GM23338 (cell line): ENCODE results near the gene MPZL1. TPM values are rescaled to one million over a fixed set of nuclear protein-coding genes. Genes with fewer than 3 reads are reported as not detected.

Source experiments
- ATAC-seq: fragments of 200-7000 bp; cut with Tn5 transposase; 3 replicates; pipeline ENCODE4 v1.9.1; 2020
- DNase-seq: peaks from one replicate; pipeline ENCODE4 v3.0.0-alpha.2; 2015; ENCODE audit warnings: low spot score
- H2AFZ ChIP-seq: fragments of 200-600 bp; sonication (generic); 2 replicates; pipeline ENCODE4 v1.8.0; 2016; ENCODE audit warnings: antibody characterized with exemption, mild to moderate bottlenecking, moderate library complexity
- H3F3A ChIP-seq: fragments of 200-600 bp; sonication (generic); replicated peaks from 2 replicates; pipeline ENCODE4 v1.8.0; 2017; ENCODE audit warnings: antibody characterized with exemption, mixed run types, low read depth
- H3K27ac ChIP-seq: fragments of 200-600 bp; sonication (generic); 2 replicates; pipeline ENCODE4 v1.6.1; 2016; ENCODE audit warnings: low read depth
- H3K27me3 ChIP-seq: fragments of 200-600 bp; sonication (generic); 2 replicates; pipeline ENCODE4 v1.8.0; 2016; ENCODE audit warnings: mild to moderate bottlenecking, mixed run types, moderate library complexity; ENCODE audit not compliant: insufficient read depth
- H3K36me3 ChIP-seq: fragments of 200-600 bp; sonication (generic); 2 replicates; pipeline ENCODE4 v1.8.0; 2016; ENCODE audit warnings: mild to moderate bottlenecking; ENCODE audit not compliant: insufficient read depth
- H3K4me1 ChIP-seq: fragments of 200-600 bp; sonication (generic); 2 replicates; pipeline ENCODE4 v1.8.0; 2016; ENCODE audit warnings: mild to moderate bottlenecking, moderate library complexity; ENCODE audit not compliant: insufficient read depth
- H3K4me2 ChIP-seq: fragments of 200-600 bp; sonication (generic); 2 replicates; pipeline ENCODE4 v1.7.1; 2017; ENCODE audit warnings: mixed run types
- H3K4me3 ChIP-seq: fragments of 200-600 bp; sonication (generic); 2 replicates; pipeline ENCODE4 v1.6.1; 2016; ENCODE audit warnings: mixed run types
- H3K79me2 ChIP-seq: fragments of 200-600 bp; sonication (generic); replicated peaks from 2 replicates; pipeline ENCODE4 v1.8.0; 2017; ENCODE audit warnings: mild to moderate bottlenecking; ENCODE audit not compliant: insufficient read depth
- H3K9me2 ChIP-seq: fragments of 200-600 bp; sonication (generic); 2 replicates; pipeline ENCODE4 v1.8.0; 2017; ENCODE audit not compliant: insufficient read depth
- H4K20me1 ChIP-seq: fragments of 200-600 bp; sonication (generic); replicated peaks from 2 replicates; pipeline ENCODE4 v1.8.0; 2017; ENCODE audit warnings: mild to moderate bottlenecking; ENCODE audit not compliant: insufficient read depth
- H3K27ac Mint-ChIP-seq: 2 replicates; pipeline ENCODE4 v1.8.0; 2020; ENCODE audit warnings: inconsistent platforms, mild to moderate bottlenecking, moderate library complexity, mixed read lengths
- H3K27me3 Mint-ChIP-seq: 3 replicates; pipeline ENCODE4 v1.8.0; 2022; ENCODE audit warnings: low read depth, mild to moderate bottlenecking, moderate library complexity, mixed read lengths, inconsistent platforms; ENCODE audit not compliant: insufficient read depth, poor library complexity
- H3K36me3 Mint-ChIP-seq: 3 replicates; pipeline ENCODE4 v1.8.0; 2021; ENCODE audit warnings: low read depth, mild to moderate bottlenecking, inconsistent platforms, moderate library complexity, mixed read lengths
- H3K4me1 Mint-ChIP-seq: 3 replicates; pipeline ENCODE4 v1.8.0; 2020; ENCODE audit warnings: mild to moderate bottlenecking, inconsistent platforms, mixed read lengths
- H3K4me3 Mint-ChIP-seq: 3 replicates; pipeline ENCODE4 v1.8.0; 2021; ENCODE audit warnings: moderate library complexity, mild to moderate bottlenecking, inconsistent platforms, mixed read lengths
- H3K9me3 Mint-ChIP-seq: 3 replicates; pipeline ENCODE4 v1.8.0; 2020; ENCODE audit warnings: moderate library complexity, mild to moderate bottlenecking, inconsistent platforms, mixed read lengths
- CREB1 ChIP-seq: fragments of 250-450 bp; sonication (Bioruptor Pico); IDR thresholded peaks from 2 replicates; pipeline ENCODE4 v1.5.0; 2020; ENCODE audit warnings: low read depth, mild to moderate bottlenecking, moderate library complexity
- CTCF ChIP-seq, 2 experiments: fragments of 200-600 bp in 1 of 2; sonication (generic) in 1 of 2; conservative IDR thresholded peaks; 2 replicates each; pipeline versions ENCODE4 v1.5.1 to v1.6.1; 2016 to 2017; ENCODE audit warnings: antibody characterized with exemption in 2 of 2, low read depth in 2 of 2, mild to moderate bottlenecking in 2 of 2, moderate library complexity in 1 of 2
- ETS1 ChIP-seq: IDR thresholded peaks from 2 replicates; pipeline ENCODE4 v1.6.1; 2016; ENCODE audit warnings: antibody characterized with exemption
- EZH2 ChIP-seq: fragments of 200-600 bp; sonication (generic); IDR thresholded peaks from one replicate; pipeline ENCODE4 v1.8.0; 2017; ENCODE audit warnings: antibody characterized with exemption, mild to moderate bottlenecking, low read depth; ENCODE audit not compliant: unreplicated experiment
- POLR2AphosphoS5 ChIP-seq: IDR thresholded peaks from 2 replicates; pipeline ENCODE4 v1.6.1; 2016; ENCODE audit warnings: antibody characterized with exemption, low read depth
- STAT1 ChIP-seq: IDR thresholded peaks from one replicate; pipeline ENCODE4 v1.6.1; 2016; ENCODE audit warnings: antibody characterized with exemption; ENCODE audit not compliant: unreplicated experiment
- ZNF114 ChIP-seq: fragments of 250-450 bp; sonication (Bioruptor Pico); IDR thresholded peaks from 2 replicates; pipeline ENCODE4 v1.5.0; 2020; ENCODE audit warnings: mild to moderate bottlenecking, moderate library complexity
- ZNF331 ChIP-seq: fragments of 250-450 bp; sonication (Bioruptor Pico); IDR thresholded peaks from 2 replicates; pipeline ENCODE4 v1.5.0; 2020; ENCODE audit warnings: low read depth, mild to moderate bottlenecking, moderate library complexity
- ZNF462 ChIP-seq: fragments of 250-450 bp; sonication (Bioruptor Pico); IDR thresholded peaks from 2 replicates; pipeline ENCODE4 v1.5.0; 2020; ENCODE audit warnings: mild to moderate bottlenecking, moderate library complexity
- polyA plus RNA-seq: library from polyadenylated mRNA; unstranded; fragments of >200 nt; fragmentation: Nextera tagmentation; extraction: Ambion mirVana; gene quantifications from 2 replicates; pipeline ENCODE4 v1.2.1, GENCODE V29; 2016
- total RNA-seq: library from RNA; depleted of rRNA; stranded (reverse); fragments of >200 nt; shearing (Covaris generic); gene quantifications from 2 replicates; pipeline ENCODE4 v1.2.3, GENCODE V29; 2014

Gene MPZL1
- total and polyA plus RNA-seq, 2 experiments from 2014 or later, result 35.1 to 85.1 TPM

- TF ChIP-seq ZNF462 (CRISPR knock-in tag) (no peak), CREB1 (CRISPR knock-in tag) (no peak), ETS1 (no peak), CTCF (conservative IDR thresholded peaks at IDR 0.05; ENCODE audit: low read depth in 2 of 2) (no peak), EZH2 (no peak), STAT1 (no peak)
Measured at GRCh38 chr1:167765496-167765895, 43.7 kb downstream of the MPZL1 start (continued).

GRCh38 chr1:167766538-167766937, 44.8 kb downstream of the MPZL1 start:
- Mint-ChIP-seq H3K4me1 (peaks cover 12% of the 10 kb centered on the region), H3K4me3 (no peak overlapping the region), H3K27ac (no peak overlapping the region), H3K36me3 (peaks cover 43% of the 10 kb centered on the region), H3K27me3 (peaks cover 19% of the 10 kb centered on the region), H3K9me3 (no peaks in the 10 kb centered on the region)
- Histone ChIP-seq H3K4me2 (no peak overlapping the region), H3K4me1 (0 out of 2 replicates have a peak, but pooled peaks cover 3% of the 10 kb centered on the region), H2AFZ (no peak overlapping the region), H4K20me1 (peaks cover 58% of the 10 kb centered on the region), H3K27me3 (peaks cover 21% of the 10 kb centered on the region), H3K9me2 (no peaks in the 10 kb centered on the region), H3K4me3 (no peak overlapping the region), H3K36me3 (peaks cover 19% of the 10 kb centered on the region), H3K27ac (no peak overlapping the region), H3F3A (0 out of 2 replicates have a peak, but pooled peaks cover 4% of the 10 kb centered on the region), H3K79me2 (peaks cover 29% of the 10 kb centered on the region)
- DNase-seq, result no peak
- no peak for ATAC-seq
- no peak for TF ChIP-seq CREB1 (CRISPR knock-in tag)
- TF ChIP-seq CTCF (conservative IDR thresholded peaks at IDR 0.05; ENCODE audit: low read depth in 2 of 2), result no peak
- TF ChIP-seq EZH2, result no peak
- no peak for TF ChIP-seq ZNF114 (CRISPR knock-in tag)
- TF ChIP-seq POLR2AphosphoS5, result no peak
- no peak for TF ChIP-seq STAT1
- TF ChIP-seq ZNF331, result no peak
